ENCODE results near the gene SLC25A17.
A peak's percentile ranks its signal among the peaks of the same experiment; 100 is the strongest.
"Not testable (repeated sequence)": the region's sequence is repeated elsewhere in the genome, so short reads cannot be mapped to it uniquely, and the experiment has no call there.

The SLC25A17 gene

DNA sequence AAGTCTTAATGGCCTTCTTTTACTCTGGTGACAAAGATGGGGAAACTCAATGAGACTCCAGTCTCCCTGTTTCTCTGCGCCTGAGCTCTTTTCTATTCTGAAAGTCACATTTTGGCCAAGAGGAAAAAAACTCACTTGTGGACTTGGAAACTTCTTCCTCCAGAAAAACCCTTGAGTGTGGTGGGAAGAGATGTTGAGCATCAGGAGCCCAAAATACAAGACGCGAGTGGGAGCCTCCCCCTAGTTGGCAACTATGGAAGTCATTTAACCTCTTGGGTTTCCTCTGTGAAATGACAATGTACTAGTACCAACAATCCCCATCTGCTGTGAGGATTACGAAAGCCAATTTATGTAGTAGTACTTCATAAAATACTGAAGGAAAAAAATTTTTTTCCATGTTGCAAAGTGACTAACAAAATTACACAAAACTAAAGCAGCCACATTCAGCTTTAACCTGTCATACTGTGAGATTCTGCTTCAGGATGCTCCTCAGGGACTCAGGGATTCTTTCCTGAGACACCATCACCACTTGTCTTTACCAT, 524 bp upstream of the SLC25A17 start:
- DNase-seq (ENCODE audit: low read depth in 2 of 2) = peak in 1 of 2 donors; percentile 1

DNA sequence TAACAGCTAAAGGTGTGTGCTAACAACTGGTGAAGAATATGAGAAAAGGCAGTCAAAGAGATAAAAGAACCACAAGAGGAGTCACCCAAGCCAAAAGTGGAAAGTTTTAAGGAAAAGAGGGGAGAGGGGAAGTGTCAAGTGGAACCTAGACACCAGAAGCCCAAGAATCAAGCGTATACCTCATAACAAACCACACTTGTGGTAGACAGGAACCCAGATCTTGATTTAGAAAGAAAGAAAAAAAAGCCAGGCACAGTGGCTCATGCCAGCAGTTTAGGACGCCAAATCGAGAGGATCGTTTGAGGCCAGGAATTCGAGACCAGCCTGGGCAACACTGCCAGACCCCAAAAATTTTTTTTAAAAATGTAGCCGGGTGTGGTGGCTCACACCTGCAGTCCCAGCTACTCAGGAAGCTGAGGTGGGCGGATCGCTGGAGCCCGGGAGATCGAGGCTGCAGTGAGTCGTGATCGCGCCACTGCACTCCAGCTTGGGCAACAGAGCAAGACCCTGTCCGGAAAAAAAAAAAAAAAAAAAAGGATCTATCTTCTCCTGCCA, 877 bp downstream of the SLC25A17 start:
- DNase-seq (ENCODE audit: low read depth in 2 of 2) = peak in 1 of 2 donors; percentile 6

DNA sequence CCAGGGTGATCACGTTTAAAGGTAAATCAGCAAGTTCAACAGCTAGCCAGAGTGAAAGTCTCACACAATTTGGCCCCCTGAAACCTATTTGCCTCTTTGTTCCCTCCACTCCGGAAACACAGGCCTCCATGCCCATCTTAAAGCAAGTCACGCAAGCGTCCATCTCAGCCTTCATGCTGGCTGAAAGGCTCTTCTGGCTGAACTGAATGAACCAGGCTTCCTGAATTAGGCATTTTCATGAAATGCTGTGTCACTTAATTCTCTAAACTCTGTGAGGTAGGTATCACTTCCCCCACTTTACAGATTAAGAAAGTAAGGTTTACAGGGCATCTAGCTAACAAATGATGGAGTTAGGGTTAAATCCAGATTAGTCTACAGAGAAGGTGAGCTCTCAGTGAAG, 1.4 kb downstream of the SLC25A17 start:
- no peak for DNase-seq (ENCODE audit: low read depth in 2 of 2)

DNA sequence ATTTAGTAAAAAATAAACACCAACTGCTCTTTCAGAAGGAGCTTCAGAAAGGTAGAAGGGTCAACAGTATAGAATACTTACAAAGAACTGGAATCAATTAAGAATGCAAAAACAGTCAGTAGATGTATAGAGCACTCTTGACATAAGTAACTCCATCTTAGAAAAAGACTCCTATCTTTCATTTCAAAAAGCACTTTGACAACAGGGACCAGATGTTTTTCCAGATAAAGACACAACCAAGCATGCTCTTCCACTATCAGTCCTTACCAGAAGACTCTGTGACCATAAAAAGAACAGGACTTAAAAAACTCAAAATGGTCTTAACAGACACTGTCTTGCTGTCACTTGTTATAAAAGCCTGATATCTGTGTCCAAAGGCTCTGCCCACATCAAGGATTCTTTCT, 5.2 kb downstream of the SLC25A17 start:
- DNase-seq (ENCODE audit: low read depth in 2 of 2) = no peak

DNA sequence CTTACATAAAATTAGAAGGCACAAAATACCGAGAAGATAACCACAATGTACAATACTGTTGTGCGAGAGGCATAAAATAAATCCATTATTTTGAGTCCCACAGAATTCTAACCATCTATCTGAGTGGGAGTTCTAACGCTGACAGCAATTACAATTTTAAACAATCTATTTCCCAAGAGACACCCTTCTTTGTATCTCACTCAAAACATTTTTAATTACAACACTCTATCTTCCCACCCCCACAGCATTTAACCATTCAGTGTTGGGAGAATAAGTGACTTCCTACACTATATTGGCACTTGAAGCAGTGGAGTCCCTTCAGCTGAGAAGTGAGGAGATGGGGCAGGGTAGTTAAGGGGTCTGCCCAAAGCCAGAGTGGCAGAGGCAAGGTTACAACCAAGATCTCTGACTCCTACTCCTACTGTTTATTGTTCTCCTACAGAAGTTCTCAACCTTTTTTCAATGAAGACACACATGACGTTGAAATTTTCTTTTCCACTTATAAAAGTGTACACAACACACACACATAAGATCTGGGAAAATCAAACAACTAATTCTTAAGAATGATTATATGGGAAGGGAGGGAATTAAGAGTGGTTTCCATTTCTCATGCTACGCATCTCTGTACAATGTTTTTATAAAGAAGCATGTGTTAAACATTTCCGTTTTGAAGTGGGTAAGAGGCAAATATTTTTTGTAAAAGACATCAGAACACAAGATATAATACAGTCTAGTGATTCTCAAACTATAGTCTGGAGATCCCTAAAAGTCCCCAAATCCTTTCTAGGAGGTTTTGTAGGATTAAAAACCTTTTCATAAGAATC, 10.9 kb downstream of the SLC25A17 start:
- DNase-seq (ENCODE audit: low read depth in 2 of 2) = no peak

DNA sequence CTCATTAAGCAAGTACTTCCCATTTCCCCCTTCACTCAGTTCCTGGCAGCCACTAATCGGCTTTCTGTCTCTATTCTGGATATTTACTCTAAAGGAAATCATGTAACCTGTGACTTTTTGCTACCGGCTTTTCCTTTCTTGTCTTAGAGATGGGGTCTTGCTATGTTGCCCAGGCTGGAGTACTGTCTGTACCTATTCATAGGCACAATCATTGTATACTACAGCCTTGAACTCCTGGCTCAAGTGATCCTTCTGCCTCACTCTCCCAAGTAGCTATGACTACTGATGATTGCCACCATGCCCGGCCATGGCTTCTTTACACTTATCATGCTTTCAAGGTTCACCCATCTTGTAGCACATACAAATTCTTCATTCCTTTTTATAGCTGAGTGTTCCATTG, 12.4 kb downstream of the SLC25A17 start:
- DNase-seq (ENCODE audit: low read depth in 2 of 2) = no peak

DNA sequence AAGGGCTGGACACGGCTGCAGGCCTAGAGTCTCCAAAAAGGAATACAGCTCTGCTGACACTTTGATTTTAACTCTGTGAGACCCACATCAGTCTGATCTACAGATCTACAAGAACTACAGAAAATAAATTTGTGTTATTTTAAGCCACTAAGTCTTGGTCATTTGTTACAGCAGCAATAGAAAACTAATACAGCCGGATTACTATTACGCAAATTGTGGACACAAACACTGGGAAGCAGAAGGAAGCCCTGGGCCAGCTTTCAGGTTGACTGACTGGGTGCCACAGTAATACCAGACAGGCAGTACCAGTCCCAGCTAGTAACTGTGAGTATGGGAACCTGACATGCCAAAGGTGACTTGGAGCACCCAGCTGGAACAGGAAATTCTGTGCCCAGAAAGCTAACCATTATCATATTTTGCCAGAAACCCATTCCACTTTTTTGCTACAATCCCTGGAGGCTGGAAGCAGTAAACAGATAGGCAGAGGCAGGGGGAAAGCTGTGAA, 13.4 kb downstream of the SLC25A17 start:
- no peak for DNase-seq (ENCODE audit: low read depth in 2 of 2)

DNA sequence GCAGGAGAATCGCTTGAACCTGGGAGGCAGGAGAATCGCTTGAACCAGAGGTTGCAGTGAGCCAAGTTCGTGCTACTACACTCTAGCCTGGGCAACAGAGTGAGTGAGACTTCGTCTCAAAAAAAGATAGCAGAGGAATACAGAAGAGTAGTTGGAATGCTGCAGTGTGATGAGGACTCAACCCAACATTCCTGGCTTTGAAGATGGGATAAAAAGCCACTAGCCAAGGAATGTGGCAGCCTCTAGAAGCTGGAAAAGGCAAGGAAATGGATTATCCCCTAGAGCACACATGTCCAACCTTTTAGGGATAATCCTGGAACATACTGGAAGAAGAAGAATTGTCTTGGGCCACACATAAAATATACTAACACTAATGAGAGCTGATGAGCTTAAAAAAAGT, 13.9 kb downstream of the SLC25A17 start:
- no peak for DNase-seq (ENCODE audit: low read depth in 2 of 2)

DNA sequence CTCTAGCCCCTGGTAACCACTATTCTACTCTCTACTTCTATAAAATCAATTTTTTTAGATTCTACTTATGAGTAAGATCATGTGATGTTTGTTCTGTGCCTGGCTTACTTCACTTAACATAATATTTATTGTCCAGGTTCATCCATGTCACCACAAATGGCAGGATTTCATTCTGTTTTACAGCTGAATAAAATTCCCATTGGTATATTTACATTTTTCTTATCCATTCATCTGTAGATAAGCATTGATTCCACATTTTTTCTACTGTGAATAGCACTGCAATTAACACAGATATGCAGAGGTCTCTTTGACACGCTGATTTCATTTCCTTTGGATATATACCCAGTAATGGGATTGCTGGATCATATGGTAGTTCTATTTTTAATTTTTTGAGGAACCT, 15.8 kb downstream of the SLC25A17 start:
- no peak for DNase-seq (ENCODE audit: low read depth in 2 of 2)

DNA sequence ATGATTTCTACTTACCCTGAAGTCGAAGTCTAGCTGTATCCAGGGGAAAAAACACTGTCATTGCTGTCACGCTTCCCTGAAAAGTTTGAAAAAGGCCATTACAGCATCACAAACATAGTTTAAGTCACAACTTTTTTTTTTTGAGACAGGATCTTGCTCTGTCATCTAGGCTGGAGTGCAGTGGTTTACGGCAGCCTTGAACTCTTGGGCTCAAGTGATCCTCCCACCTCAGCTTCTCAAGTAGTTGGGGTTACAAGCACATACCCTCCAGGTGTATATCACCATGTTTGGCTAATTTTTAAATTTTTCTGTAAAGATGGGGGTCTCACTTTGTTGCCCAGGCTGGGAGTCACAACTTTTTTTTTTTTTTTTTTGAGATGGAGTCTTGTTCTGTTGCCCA, 20.1 kb downstream of the SLC25A17 start:
- DNase-seq (ENCODE audit: low read depth in 2 of 2) = no peak

DNA sequence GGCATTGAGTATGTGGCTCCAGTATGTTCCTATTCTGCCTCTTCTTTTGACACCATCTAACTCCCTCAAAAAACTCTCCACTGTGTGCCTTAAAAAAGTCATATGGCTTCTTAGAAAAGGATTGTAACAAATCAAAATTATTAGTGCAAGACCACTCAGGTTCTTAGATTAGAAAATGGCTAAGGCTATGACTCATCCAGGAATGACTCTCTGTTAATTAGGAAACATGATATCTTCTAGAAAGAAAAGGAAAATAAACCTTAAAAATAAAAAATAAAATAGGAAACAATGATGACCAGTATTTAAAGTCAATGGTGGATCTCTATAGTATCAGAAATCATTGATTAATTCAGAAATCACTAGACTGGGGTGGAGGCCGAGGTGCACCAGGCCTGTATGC, 21.7 kb downstream of the SLC25A17 start:
- DNase-seq (ENCODE audit: low read depth in 2 of 2) = no peak

DNA sequence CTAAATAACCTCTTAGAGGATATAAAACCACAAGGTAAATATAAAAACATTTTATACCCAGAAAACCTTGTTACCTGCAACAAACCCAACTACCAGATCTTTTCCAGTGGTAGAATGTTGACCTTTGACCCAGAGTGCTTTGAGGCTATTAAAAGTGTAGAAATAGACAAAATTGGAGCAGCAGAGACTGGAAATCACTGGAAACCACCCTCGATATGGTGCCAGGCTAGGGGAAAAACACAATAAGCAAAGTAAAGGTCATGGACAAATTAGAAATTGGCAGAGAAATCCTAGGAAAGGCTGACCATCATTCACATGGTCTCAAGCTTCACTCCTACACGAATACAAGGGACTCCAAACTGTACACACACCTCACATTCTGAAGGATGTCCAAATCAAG, 26.7 kb downstream of the SLC25A17 start:
- DNase-seq (ENCODE audit: low read depth in 2 of 2) = no peak

DNA sequence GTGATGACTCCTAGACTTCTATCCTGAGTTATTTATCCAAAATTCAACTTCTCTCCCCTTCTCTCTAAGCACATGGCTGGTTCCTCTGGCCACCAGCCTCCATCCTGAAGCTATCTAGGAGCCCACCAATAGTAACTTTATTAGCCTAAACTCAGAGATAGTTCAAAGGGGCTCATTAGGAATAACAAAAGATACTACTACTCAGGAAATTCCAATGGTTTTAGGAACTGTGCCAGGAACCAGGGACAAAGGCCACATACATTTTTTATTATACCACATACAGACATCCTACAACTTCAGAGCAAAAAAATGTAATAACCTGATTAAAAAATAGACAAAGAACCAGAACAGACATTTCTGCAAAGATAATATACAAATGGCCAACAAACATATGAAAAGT, 27.9 kb downstream of the SLC25A17 start:
- no peak for DNase-seq (ENCODE audit: low read depth in 2 of 2)

DNA sequence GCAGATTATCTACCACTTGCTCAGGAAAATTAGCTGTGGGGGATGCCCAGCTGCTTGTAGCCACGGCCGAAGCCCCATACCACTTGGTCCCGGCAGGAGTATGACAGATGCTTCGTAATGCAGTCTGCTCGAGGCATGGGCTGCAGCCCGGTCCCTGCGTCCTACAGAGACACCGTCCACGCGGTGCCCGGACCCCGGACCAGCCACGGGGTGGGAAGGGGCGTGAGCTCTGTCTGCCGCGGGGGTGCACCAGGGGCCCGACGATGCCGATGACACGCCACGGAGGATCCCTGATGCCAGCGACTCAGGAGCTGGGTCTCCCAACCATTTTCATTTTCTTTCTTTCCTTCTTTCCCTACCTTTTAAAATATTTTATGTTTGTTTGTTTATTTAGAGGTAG, 30.0 kb downstream of the SLC25A17 start:
- DNase-seq (ENCODE audit: low read depth in 2 of 2) = no peak

DNA sequence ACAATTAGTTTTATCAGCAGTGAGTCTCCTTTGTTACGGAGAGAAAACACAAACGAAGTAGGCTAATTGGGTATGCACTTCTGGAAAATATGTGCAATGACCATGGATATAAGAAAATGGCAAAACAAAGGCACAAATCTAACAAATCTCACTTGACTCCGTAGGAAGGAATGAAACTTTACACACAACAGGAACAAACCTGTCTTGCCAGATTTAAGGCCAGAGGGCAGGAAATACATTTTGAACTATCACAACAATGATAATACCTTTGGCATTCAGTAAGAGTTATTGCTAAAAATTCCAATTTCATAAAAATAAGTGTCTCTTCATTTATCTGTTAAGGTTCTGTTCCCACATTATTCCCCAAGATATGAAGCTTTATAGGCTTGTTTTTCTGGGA, 36.6 kb downstream of the SLC25A17 start:
- DNase-seq (ENCODE audit: low read depth in 2 of 2) = no peak

DNA sequence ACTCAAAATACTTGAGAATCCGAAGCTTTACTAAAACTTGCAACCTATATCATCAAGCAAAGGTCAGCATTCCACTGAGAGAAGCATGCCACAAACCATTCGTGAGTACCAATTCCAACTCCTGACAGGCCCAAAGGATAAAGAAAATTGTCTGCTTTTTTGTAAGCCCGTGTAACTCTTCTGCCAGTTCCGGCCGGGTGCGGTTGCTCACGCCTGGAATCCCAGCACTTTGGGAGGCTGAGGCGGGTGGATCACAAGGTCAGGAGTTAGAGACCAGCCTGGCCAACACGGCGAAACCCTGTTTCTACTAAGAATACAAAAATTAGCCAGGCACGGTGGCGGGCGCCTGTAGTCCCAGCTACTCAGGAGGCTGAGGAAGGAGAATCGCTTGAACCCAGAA, 37.4 kb downstream of the SLC25A17 start:
- not testable (repeated sequence) for DNase-seq (ENCODE audit: low read depth in 2 of 2)

DNA sequence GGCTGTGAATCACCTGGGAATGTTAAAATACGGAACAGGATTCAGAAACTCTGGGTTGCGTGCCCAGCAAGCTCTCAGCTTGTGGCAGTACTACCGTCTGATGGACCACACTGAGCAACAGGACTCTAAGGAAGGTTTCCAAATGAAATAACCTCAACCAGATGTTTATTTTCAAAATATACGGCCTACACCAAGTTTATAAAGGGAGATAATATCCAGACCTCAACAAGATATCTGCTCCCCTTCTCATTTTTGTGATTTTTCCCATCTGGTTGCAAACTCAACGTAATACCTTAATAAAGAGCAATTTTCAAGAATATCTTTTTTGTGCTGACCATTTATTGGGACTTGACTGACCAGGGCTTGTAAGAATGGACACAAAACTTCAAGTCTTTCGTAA, 49.4 kb downstream of the SLC25A17 start:
- no peak for DNase-seq (ENCODE audit: low read depth in 2 of 2)

DNA sequence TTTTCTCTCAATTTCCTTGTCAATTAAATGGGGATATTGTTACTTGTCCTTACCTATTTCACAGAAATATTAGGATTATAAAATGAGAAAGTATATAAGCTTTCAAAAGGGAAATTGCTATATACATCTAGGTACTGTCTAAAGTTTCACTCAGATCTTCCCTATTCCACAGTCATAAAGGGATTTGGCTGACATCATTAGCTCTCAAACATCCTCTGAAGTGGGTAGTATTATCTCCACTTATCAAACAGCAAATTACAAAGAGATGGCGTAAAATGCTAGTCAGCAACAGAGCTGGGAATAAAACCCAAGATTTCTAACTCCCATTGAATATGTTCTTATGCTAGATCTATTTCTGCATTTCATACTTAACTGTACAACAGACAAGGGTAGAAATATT, 50.9 kb downstream of the SLC25A17 start:
- DNase-seq (ENCODE audit: low read depth in 2 of 2) = no peak

DNA sequence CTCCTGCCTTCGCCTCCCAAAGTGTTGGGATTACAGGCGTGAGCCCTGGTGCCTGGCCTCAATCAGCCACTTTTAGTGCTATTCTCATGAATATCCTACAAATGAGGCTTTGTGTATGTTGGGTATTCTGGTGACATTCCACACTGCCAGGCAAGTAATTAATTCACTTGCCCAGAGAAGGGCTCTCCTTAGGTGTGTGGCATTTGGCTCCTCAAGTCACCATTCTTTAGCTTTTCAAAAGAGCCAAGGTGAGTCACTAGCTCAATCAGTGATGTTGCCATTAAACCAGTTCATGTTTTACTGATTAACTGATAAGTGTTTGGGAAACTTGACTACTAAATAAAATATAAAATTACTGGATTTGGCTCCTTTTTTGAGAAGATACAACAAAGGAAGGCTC, 52.2 kb downstream of the SLC25A17 start:
- DNase-seq (ENCODE audit: low read depth in 2 of 2) = no peak

DNA sequence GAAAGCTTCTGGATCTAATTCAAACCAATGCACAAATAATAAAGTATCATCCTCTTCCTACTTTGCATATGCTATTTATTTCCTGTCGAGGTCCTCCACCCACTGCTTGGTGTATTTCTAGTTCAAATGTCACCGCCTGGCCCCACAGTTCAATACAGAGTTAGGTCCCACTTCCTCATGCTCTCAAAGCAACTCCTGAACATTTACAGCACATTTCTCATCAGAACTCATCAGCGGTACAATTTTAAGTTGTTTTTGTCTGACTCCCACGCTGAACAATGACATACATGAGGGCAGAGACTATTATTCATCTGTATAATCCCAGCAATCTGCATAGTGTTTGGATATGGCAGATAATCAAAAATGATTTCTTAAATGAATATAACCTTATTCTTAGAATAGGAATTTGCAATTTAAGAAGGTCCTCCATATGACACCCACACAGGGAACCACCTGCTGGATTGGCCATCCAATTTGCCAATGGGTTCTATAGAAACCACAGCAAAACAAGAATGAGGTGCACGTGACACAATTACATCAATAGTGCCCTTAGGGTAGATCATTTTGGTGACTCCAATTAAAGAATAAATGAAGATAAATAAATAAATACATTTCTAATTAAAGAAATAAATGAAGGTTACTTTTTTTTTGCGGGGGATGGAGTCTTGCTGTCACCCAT, 54.2 kb downstream of the SLC25A17 start:
- no peak for DNase-seq (ENCODE audit: low read depth in 2 of 2)

DNA sequence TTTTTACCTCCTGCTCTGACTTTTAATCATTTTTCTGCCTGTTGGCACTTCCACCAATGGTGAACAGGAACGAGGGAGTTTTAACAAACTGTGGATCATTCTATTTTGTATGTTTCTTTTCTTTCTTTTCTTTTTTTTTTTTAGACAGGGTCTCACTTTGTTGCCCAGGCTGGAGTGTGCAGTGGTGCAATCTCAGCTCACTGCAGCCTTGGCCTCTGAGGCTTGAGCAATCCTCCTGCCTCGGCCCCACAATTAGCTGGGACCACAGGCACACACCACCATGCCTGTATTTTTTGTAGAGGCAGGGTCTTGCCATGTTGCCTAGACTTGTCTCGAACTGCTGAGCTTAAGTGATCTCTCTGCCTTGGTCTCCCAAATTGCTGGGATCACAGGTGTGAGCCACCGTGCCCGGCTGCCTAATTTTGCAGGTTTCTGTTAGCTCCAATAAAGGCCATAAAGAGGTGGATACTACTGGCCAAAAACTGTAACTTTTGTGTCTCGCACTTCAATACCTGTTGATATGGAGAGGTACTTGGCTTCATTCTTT, 59.8 kb downstream of the SLC25A17 start:
- no peak for DNase-seq (ENCODE audit: low read depth in 2 of 2)

DNA sequence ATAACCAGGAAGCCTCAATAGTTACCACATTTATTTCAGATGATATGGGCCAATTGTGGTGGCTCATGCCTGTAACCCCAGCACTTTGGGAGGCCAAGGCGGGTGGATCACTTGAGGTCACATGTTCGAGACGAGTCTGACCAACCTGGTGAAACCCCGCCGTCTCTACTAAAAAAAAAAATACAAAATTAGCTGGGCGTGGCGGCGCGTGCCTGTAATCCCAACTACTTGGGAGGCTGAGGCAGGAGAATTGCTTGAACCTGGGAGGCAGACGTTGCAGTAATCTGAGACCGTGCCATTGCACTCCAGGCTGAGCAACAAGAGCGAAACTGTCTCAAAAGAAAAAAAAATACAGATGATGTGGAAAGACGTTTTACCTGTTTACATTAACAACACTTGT, 60.3 kb downstream of the SLC25A17 start:
- not testable (repeated sequence) for DNase-seq (ENCODE audit: low read depth in 2 of 2)
